Measurements from ENCODE around the gene BCAS4. TPM values are rescaled to one million over a fixed set of nuclear protein-coding genes. Genes with fewer than 3 reads are reported as not detected.
A peak's percentile ranks its signal among the peaks of the same experiment; 100 is the strongest.

The BCAS4 gene
- total RNA-seq, 4 donors from 2014 or later = 0.30 to 0.84 (median 0.51) TPM

- Histone ChIP-seq H3K4me3 (no peak overlapping the region), H3K9me3 (no peaks in the 10 kb centered on the region), H3K4me1 (peaks cover 0 to 13% (median 6%) of the 10 kb centered on the region in 4 donors), H3K27me3 (no peaks in the 10 kb centered on the region), H3K27ac (no peak overlapping the region), H3K36me3 (no peaks in the 10 kb centered on the region)
- no peak for TF ChIP-seq EP300 (IDR thresholded peaks at IDR 0.05)
- no peak for DNase-seq (ENCODE audit: low spot score in 2 of 2)
- WGBS, 2 donors = 84 to 85% methylated on average over 8 of the region's 8 CpGs
Measured at GRCh38 chr20:50821257-50821921, 26.5 kb downstream of the BCAS4 start.

- Histone ChIP-seq H3K27me3 (no peaks in the 10 kb centered on the region), H3K9me3 (no peaks in the 10 kb centered on the region), H3K27ac (no peak overlapping the region), H3K4me3 (no peak overlapping the region), H3K36me3 (no peaks in the 10 kb centered on the region), H3K4me1 (peaks cover 0 to 13% (median 6%) of the 10 kb centered on the region in 4 donors)
- no peak for DNase-seq (ENCODE audit: low spot score in 2 of 2)
- TF ChIP-seq POLR2A (IDR thresholded peaks at IDR 0.05) (no peak), EP300 (IDR thresholded peaks at IDR 0.05) (no peak), CTCF (IDR thresholded peaks at IDR 0.05) (no peak)
- WGBS, 2 donors = 66 to 68% methylated on average over 7 of the region's 7 CpGs
Measured at GRCh38 chr20:50821994-50822393, 27.1 kb downstream of the BCAS4 start.

GRCh38 chr20:50823319-50823718, 28.5 kb downstream of the BCAS4 start:
- no peak overlapping the region for H3K4me3 ChIP-seq
- DNase-seq (ENCODE audit: low spot score in 2 of 2) = no peak
- H3K27ac ChIP-seq = no peak overlapping the region
- H3K27me3 ChIP-seq = no peaks in the 10 kb centered on the region
- H3K9me3 ChIP-seq = no peaks in the 10 kb centered on the region
- no peaks in the 10 kb centered on the region for H3K36me3 ChIP-seq
- WGBS, 2 donors = 98 to 99% methylated on average over 6 of the region's 6 CpGs
- peaks cover 0 to 11% (median 4%) of the 10 kb centered on the region in 4 donors for H3K4me1 ChIP-seq
- no peak for TF ChIP-seq EP300 (IDR thresholded peaks at IDR 0.05)

GRCh38 chr20:50824137-50824536, 29.3 kb downstream of the BCAS4 start:
- Histone ChIP-seq H3K4me3 (no peak overlapping the region), H3K36me3 (no peaks in the 10 kb centered on the region), H3K27ac (no peak overlapping the region), H3K27me3 (no peaks in the 10 kb centered on the region), H3K4me1 (peaks cover 0 to 7% (median 2%) of the 10 kb centered on the region in 4 donors), H3K9me3 (no peaks in the 10 kb centered on the region)
- DNase-seq (ENCODE audit: low spot score in 2 of 2) = peak in 1 of 2 donors; percentile 9
- TF ChIP-seq CTCF (IDR thresholded peaks at IDR 0.05) (no peak), EP300 (IDR thresholded peaks at IDR 0.05) (no peak), POLR2A (IDR thresholded peaks at IDR 0.05) (no peak)
- 28 to 35% methylated on average over 3 of the region's 3 CpGs for WGBS, 2 donors

- no peak overlapping the region for H3K27ac ChIP-seq
- DNase-seq (ENCODE audit: low spot score in 2 of 2) = no peak
- WGBS, 2 donors = 48 to 50% methylated on average over 2 of the region's 2 CpGs
Measured at GRCh38 chr20:50826121-50826520, 31.3 kb downstream of the BCAS4 start.

More at GRCh38 chr20:50826121-50826520, 31.3 kb downstream of the BCAS4 start:
- no peaks in the 10 kb centered on the region for H3K27me3 ChIP-seq
- H3K36me3 ChIP-seq = peaks cover 0 to 2% (median 0%) of the 10 kb centered on the region in 3 donors
- H3K4me3 ChIP-seq = no peak overlapping the region
- TF ChIP-seq CTCF (IDR thresholded peaks at IDR 0.05) (no peak), POLR2A (IDR thresholded peaks at IDR 0.05) (no peak), EP300 (IDR thresholded peaks at IDR 0.05) (no peak)
- H3K9me3 ChIP-seq = no peaks in the 10 kb centered on the region
- peaks cover 0 to 7% (median under 1%) of the 10 kb centered on the region in 4 donors for H3K4me1 ChIP-seq

All from tibial nerve (tissue), 4 donors.